Vagina (tissue), 2 donors: ENCODE results near the gene CD8A.

ENCODE experiments used
- CTCF ChIP-seq, 3 experiments: fragments of 450-650 bp in 2 of 3; fragments of 200-600 bp in 1 of 3; sonication (generic) in 1 of 3; IDR thresholded peaks; one replicate each; pipeline ENCODE4 v1.5.1; 2017 to 2019; ENCODE audit warnings: antibody characterized with exemption in 3 of 3, mild to moderate bottlenecking in 2 of 3, moderate library complexity in 2 of 3
- POLR2A ChIP-seq, 2 donors: fragments of 450-650 bp; IDR thresholded peaks; one replicate each; pipeline ENCODE4 v1.6.1; 2017; ENCODE audit warnings: antibody characterized with exemption in 2 of 2, mild to moderate bottlenecking in 2 of 2, moderate library complexity in 2 of 2

GRCh38 chr2:86809481-86810121 is 18.9 kb upstream of the CD8A start:
- TF ChIP-seq CTCF (IDR thresholded peaks at IDR 0.05) = no peak
- no peak for TF ChIP-seq POLR2A (IDR thresholded peaks at IDR 0.05)
